Measurements from ENCODE around the gene OR2T35.
"Not testable (repeated sequence)": the region's sequence is repeated elsewhere in the genome, so short reads cannot be mapped to it uniquely, and the experiment has no call there.

Gene OR2T35

GRCh38 chr1:248670003-248670402, 24.9 kb upstream of the OR2T35 start:
- H3K9me3 ChIP-seq (ENCODE audit: severe bottlenecking) = no peaks in the 10 kb centered on the region

GRCh38 chr1:248663453-248664328, 18.6 kb upstream of the OR2T35 start:
- not testable (repeated sequence) for H3K27ac ChIP-seq (ENCODE audit: poor library complexity, severe bottlenecking); H3K4me3 ChIP-seq (ENCODE audit: severe bottlenecking); ATAC-seq (ENCODE audit: low read depth); H3K9me3 ChIP-seq (ENCODE audit: severe bottlenecking); H3K27me3 ChIP-seq (ENCODE audit: insufficient read depth, poor library complexity, severe bottlenecking); DNase-seq (ENCODE audit: low spot score); H3K36me3 ChIP-seq (ENCODE audit: low read depth); H3K4me1 ChIP-seq (ENCODE audit: insufficient read depth, poor library complexity, severe bottlenecking)

More at GRCh38 chr1:248670003-248670402, 24.9 kb upstream of the OR2T35 start:
- H3K27me3 ChIP-seq (ENCODE audit: insufficient read depth, poor library complexity, severe bottlenecking) = no peaks in the 10 kb centered on the region
- TF ChIP-seq, protein P1, sequence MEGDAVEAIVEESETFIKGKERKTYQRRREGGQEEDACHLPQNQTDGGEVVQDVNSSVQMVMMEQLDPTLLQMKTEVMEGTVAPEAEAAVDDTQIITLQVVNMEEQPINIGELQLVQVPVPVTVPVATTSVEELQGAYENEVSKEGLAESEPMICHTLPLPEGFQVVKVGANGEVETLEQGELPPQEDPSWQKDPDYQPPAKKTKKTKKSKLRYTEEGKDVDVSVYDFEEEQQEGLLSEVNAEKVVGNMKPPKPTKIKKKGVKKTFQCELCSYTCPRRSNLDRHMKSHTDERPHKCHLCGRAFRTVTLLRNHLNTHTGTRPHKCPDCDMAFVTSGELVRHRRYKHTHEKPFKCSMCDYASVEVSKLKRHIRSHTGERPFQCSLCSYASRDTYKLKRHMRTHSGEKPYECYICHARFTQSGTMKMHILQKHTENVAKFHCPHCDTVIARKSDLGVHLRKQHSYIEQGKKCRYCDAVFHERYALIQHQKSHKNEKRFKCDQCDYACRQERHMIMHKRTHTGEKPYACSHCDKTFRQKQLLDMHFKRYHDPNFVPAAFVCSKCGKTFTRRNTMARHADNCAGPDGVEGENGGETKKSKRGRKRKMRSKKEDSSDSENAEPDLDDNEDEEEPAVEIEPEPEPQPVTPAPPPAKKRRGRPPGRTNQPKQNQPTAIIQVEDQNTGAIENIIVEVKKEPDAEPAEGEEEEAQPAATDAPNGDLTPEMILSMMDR (IDR thresholded peaks at IDR 0.05; ENCODE audit: poor library complexity, severe bottlenecking) = no peak
- no peak for ATAC-seq (ENCODE audit: low read depth)
- no peaks in the 10 kb centered on the region for H3K4me1 ChIP-seq (ENCODE audit: insufficient read depth, poor library complexity, severe bottlenecking)
- no peak for DNase-seq (ENCODE audit: low spot score)
- no peak overlapping the region for H3K27ac ChIP-seq (ENCODE audit: poor library complexity, severe bottlenecking)
- H3K4me3 ChIP-seq (ENCODE audit: severe bottlenecking) = no peak overlapping the region
- H3K36me3 ChIP-seq (ENCODE audit: low read depth) = no peaks in the 10 kb centered on the region

DNA sequence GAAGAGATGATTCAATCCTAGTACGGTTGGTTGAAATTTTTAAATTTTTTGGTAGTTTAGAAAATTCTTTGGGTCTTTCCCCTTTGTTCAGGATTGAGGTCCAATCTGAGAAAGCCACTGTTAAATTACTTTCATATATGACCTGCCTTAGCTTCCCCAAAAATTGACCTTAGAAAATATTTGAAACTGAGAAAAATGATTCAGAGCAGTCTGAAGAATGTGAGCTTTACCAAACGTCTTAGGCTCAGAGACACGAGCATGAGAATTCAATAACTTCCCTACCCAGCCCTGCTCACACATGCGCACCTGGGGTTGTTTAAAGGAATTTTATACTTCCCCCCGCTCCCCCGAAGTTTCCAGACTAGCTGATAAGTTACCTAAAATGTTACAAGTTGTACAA, 11.7 kb upstream of the OR2T35 start:
- H3K9me3 ChIP-seq (ENCODE audit: severe bottlenecking); H3K36me3 ChIP-seq (ENCODE audit: low read depth); DNase-seq (ENCODE audit: low spot score); H3K4me1 ChIP-seq (ENCODE audit: insufficient read depth, poor library complexity, severe bottlenecking); H3K27ac ChIP-seq (ENCODE audit: poor library complexity, severe bottlenecking); H3K4me3 ChIP-seq (ENCODE audit: severe bottlenecking); H3K27me3 ChIP-seq (ENCODE audit: insufficient read depth, poor library complexity, severe bottlenecking); ATAC-seq (ENCODE audit: low read depth): not testable (repeated sequence)

DNA sequence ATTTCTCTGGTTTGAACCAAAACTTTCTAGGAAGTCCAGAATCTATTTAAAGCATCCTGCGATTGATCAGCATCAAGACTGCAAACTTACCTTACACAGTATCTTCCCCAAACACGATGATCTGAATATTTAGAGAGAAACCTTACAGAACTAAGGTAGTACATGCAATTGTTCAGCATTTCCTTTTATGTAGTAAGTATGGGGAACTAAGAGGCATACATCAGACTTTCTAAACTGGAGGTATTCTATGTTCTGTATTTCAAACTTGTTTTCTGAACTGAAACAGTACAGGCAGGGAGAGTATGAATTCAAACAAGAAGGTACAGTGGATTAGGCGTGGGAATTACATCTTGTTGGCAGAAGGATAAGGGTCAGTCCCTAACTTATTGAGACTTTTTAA, 10.3 kb upstream of the OR2T35 start, which contains the start of gene OR2T27:
OR2T27 (minus strand) TSS at position 175 of the 400 bp plus-strand sequence. CDS start 4,644 bp downstream, outside the sequence.
- not testable (repeated sequence) for H3K27ac ChIP-seq (ENCODE audit: poor library complexity, severe bottlenecking); ATAC-seq (ENCODE audit: low read depth); H3K9me3 ChIP-seq (ENCODE audit: severe bottlenecking); H3K4me3 ChIP-seq (ENCODE audit: severe bottlenecking); H3K27me3 ChIP-seq (ENCODE audit: insufficient read depth, poor library complexity, severe bottlenecking); H3K36me3 ChIP-seq (ENCODE audit: low read depth); DNase-seq (ENCODE audit: low spot score); H3K4me1 ChIP-seq (ENCODE audit: insufficient read depth, poor library complexity, severe bottlenecking)

- not testable (repeated sequence) for H3K36me3 ChIP-seq (ENCODE audit: low read depth); H3K9me3 ChIP-seq (ENCODE audit: severe bottlenecking); DNase-seq (ENCODE audit: low spot score); H3K27me3 ChIP-seq (ENCODE audit: insufficient read depth, poor library complexity, severe bottlenecking); H3K4me1 ChIP-seq (ENCODE audit: insufficient read depth, poor library complexity, severe bottlenecking); H3K4me3 ChIP-seq (ENCODE audit: severe bottlenecking); H3K27ac ChIP-seq (ENCODE audit: poor library complexity, severe bottlenecking); ATAC-seq (ENCODE audit: low read depth)
Measured at GRCh38 chr1:248648770-248649536, 3.9 kb upstream of the OR2T35 start.

- not testable (repeated sequence) for H3K27me3 ChIP-seq (ENCODE audit: insufficient read depth, poor library complexity, severe bottlenecking); ATAC-seq (ENCODE audit: low read depth); H3K4me3 ChIP-seq (ENCODE audit: severe bottlenecking); H3K4me1 ChIP-seq (ENCODE audit: insufficient read depth, poor library complexity, severe bottlenecking); DNase-seq (ENCODE audit: low spot score); H3K9me3 ChIP-seq (ENCODE audit: severe bottlenecking); H3K27ac ChIP-seq (ENCODE audit: poor library complexity, severe bottlenecking); H3K36me3 ChIP-seq (ENCODE audit: low read depth)
Measured at GRCh38 chr1:248642971-248643651, 2.0 kb downstream of the OR2T35 start.

DNA sequence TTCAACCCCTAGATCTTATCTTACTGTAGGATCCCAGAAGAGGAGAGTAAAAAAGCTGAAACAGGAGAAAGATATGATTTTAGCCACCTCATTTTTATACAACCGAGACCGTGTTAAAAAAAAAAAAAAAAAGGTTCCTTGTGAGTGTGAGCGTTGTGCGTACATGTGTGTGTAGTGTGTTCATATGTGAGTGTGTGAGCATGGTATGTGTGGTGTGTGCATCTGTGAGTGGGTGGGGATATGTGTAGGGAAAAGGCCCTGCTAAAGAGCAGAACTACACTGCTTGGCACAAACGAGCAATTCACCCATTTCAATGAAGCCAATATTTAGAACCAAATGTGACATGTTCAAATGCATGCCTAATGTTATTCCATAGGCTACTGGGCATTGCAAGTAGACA, 3.5 kb downstream of the OR2T35 start:
- not testable (repeated sequence) for DNase-seq (ENCODE audit: low spot score); H3K27ac ChIP-seq (ENCODE audit: poor library complexity, severe bottlenecking); H3K4me3 ChIP-seq (ENCODE audit: severe bottlenecking); H3K27me3 ChIP-seq (ENCODE audit: insufficient read depth, poor library complexity, severe bottlenecking); ATAC-seq (ENCODE audit: low read depth); H3K4me1 ChIP-seq (ENCODE audit: insufficient read depth, poor library complexity, severe bottlenecking); H3K36me3 ChIP-seq (ENCODE audit: low read depth); H3K9me3 ChIP-seq (ENCODE audit: severe bottlenecking)

- ATAC-seq (ENCODE audit: low read depth); H3K27me3 ChIP-seq (ENCODE audit: insufficient read depth, poor library complexity, severe bottlenecking); H3K36me3 ChIP-seq (ENCODE audit: low read depth); DNase-seq (ENCODE audit: low spot score); H3K4me1 ChIP-seq (ENCODE audit: insufficient read depth, poor library complexity, severe bottlenecking); H3K4me3 ChIP-seq (ENCODE audit: severe bottlenecking); H3K9me3 ChIP-seq (ENCODE audit: severe bottlenecking); H3K27ac ChIP-seq (ENCODE audit: poor library complexity, severe bottlenecking): not testable (repeated sequence)
Measured at GRCh38 chr1:248640906-248641305, 4.2 kb downstream of the OR2T35 start.

GRCh38 chr1:248639652-248640051, 5.4 kb downstream of the OR2T35 start:
- not testable (repeated sequence) for H3K27ac ChIP-seq (ENCODE audit: poor library complexity, severe bottlenecking); H3K9me3 ChIP-seq (ENCODE audit: severe bottlenecking); H3K4me3 ChIP-seq (ENCODE audit: severe bottlenecking); H3K4me1 ChIP-seq (ENCODE audit: insufficient read depth, poor library complexity, severe bottlenecking); H3K27me3 ChIP-seq (ENCODE audit: insufficient read depth, poor library complexity, severe bottlenecking); ATAC-seq (ENCODE audit: low read depth); DNase-seq (ENCODE audit: low spot score); H3K36me3 ChIP-seq (ENCODE audit: low read depth)

DNA sequence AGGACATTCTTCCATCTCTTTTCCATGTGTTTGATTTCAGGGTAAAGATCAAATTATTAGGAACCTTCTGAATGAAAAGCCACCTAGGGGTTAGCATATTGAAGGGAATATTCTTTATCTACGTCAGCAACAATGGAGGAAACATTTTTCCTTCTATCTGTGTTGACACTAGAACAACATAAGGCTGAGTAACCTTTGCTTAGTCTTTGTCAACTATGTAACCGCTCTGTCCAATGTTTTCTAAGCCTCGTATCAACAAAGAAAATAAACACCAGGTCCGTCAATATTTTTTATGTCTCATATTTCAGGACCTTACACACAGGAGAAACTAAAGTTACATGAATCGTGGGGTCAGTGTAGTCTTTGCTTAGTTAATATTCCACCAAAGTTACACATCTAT, 8.5 kb downstream of the OR2T35 start:
- H3K4me1 ChIP-seq (ENCODE audit: insufficient read depth, poor library complexity, severe bottlenecking); DNase-seq (ENCODE audit: low spot score); H3K9me3 ChIP-seq (ENCODE audit: severe bottlenecking); H3K4me3 ChIP-seq (ENCODE audit: severe bottlenecking); H3K27me3 ChIP-seq (ENCODE audit: insufficient read depth, poor library complexity, severe bottlenecking); ATAC-seq (ENCODE audit: low read depth); H3K36me3 ChIP-seq (ENCODE audit: low read depth); H3K27ac ChIP-seq (ENCODE audit: poor library complexity, severe bottlenecking): not testable (repeated sequence)

Measured in RWPE2 (cell line).